ENCODE measurements around the gene RSPH1.
"Not testable (repeated sequence)": the region's sequence is repeated elsewhere in the genome, so short reads cannot be mapped to it uniquely, and the experiment has no call there.

The RSPH1 gene

DNA sequence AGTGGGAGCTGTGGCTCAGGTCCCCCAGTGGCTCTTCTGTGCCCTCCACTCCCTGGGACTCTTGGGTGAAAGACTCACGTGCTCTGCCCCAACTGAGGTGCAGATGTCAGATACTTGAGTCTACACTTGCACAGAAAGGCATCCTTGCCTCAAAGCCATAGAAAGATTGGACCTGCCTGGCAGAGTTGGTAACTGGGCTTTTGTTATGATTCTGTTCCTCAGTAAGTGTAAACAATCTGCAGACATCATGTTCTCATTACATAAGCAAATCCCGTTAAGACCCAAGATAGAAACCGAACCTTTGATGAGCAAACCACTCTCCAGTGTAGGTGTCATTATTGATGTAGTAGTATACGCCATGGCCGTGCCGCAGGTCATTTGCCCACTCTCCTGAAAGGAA lies 10.0 kb downstream of the RSPH1 start:
- DNase-seq (ENCODE audit: low read depth) = no peak

GRCh38 chr21:42484966-42485365 lies 11.1 kb downstream of the RSPH1 start:
- DNase-seq (ENCODE audit: low read depth) = no peak

- DNase-seq (ENCODE audit: low read depth) = no peak
Measured at GRCh38 chr21:42481169-42481568, 14.9 kb downstream of the RSPH1 start.

- DNase-seq (ENCODE audit: low read depth) = no peak
Measured at GRCh38 chr21:42480736-42481135, 15.3 kb downstream of the RSPH1 start.

DNA sequence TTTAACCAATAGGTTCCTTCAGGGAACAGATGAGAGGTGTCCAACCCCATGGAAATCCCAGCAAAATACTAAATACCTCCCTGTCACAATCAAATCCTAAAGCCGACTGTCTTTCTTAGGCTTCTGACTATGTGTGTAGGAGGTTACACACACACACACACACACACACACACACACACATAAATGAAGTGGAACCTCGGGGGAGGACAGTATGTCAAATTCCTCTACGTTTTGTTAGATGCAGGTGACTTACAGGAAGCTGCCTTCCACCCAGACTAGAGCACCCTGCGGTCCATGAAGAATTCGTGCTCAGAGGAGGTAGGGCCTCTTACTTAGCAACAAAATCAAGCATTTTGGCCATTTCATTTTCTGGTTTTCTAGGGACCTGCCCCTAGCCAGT lies 16.4 kb downstream of the RSPH1 start:
- no peak for DNase-seq (ENCODE audit: low read depth)

DNA sequence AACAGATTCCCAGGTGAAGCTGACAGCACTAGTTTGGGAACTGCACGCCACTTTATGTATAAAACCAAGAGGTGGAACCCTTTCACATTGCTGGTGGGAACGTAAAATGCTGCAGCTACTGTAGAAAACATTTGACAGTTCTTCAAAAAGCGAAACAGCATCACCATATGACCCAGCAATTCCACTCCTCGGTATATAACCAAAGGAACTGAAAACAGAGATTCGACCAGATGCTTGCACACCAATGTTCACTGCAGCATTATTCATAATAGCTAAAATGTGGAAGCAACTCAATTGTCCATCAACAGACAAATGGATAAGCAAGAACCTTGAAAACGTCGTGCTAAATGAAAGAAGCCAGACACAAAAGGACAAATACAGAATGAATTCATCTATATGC lies 17.5 kb downstream of the RSPH1 start:
- DNase-seq (ENCODE audit: low read depth) = no peak

DNA sequence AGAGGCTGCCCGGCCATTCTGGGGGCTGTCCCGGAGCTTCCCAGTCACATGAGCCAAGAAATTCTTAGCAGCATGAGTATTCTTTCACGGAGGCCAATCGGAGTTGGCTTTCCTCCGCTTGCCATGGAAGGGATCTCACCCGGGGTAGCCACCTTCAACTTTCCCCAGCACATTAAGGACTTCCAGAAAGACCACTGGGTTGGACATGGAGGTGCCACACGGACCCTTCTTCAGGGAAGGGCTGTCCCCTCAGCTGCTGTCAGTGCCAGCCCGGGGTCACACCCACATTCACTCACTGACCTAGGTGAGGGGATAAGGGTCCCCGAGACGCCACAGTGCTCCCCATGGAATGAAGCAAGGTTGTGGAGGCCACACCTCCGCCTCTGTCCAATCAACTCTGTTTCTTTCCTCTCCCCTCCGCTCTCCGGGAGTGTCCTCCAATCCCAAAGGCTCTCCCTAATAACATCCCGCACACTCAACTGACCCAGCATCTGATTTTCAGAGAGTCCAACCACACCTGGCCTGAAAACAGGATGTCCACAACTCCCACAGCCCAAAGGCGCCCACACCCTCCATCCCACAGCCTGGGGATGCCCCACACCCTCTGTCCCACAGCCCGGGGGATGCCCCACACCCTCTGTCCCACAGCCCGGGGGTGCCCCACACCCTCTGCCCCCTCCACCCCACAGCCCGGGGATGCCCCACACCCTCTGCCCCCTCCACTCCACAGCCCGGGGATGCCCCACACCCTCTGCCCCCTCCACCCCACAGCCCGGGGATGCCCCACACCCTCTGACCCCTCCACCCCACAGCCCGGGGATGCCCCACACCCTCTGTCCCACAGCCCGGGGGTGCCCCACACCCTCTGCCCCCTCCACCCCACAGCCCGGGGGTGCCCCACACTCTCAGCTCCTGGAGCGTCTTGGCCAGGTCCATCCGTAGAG lies 19.4 kb downstream of the RSPH1 start:
- DNase-seq (ENCODE audit: low read depth) = no peak

DNA sequence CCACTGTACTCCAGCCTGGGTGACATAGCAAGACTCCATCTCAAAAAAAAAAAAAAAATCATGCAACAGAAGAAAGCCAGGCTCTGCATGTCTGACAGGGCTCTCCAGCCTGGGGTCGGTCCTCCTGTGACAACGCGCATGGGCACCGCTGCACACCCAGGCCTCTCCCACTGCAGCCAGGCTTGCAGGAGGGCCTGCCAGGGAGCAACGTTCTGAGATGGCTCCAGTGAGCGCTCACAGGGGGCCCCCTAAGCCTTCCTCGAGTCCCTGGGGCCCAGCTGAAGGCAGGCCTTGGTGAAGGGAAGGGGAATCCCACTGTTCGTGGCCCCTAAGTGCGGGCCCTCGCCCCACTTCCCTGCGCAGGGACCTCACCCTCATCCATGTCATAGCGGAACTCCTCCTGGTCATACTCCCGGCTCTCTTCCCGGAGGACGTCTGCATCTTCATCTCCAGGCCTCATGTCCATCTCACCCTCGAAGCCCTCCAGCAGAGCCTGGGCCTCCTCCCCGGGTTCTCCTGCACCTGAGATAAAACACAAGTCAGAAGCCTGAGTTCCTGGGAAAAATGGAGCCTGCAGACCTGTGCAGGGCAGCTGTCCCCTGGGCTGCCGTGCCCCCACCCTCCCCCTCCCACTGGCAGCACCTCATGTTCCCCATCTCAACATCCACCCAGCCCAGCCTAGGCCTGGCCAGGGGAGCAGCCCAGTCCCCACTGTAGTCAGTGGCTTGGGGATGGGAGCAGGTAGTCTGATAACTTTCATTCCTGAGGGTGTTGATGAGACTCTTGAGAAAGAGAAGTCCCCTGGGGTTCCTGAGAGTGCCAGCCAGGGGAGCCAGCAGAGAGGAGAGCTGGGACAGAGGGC lies 20.3 kb downstream of the RSPH1 start:
- DNase-seq (ENCODE audit: low read depth) = no peak

GRCh38 chr21:42475036-42475435 lies 21.0 kb downstream of the RSPH1 start:
- no peak for DNase-seq (ENCODE audit: low read depth)

DNA sequence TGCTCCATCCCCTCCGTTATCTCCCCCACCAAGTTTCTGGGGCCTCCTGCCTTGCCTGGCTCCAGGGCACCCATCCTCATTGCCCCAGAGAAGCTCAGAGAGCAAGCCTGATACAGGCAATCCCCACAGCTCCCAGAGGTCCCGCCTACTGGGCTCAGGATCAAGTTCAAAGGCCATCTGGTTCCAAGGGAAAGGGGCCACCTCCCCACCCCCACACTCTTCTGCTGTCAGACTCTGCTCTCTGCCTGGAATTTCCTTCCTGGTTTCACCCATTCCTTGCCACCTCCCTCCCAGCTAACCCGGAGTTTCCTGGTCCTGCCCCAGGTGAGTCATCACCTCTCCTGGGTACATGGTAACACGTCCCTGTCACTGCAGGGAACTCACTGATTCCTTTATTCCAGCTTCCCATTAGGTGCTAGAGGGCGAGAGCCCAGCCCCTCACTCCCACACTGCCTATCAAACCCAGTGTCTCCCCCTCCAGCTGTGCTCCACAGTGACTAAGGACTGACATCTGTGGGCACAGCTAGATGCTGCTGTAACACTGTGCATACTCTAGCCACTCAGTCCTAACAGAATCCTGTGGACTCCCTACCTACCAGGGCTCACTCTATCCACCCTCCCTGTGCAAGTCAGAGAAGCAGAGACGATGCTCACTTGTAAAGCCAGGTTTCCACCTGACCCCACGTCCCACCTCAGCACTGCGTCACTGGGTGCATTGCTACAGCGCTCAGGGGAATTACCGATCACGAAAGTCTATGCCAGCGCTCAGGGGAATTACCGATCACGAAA lies 21.8 kb downstream of the RSPH1 start:
- peak; percentile 43 for DNase-seq (ENCODE audit: low read depth)

GRCh38 chr21:42473498-42474042 lies 22.5 kb downstream of the RSPH1 start:
- DNase-seq (ENCODE audit: low read depth) = no peak

DNA sequence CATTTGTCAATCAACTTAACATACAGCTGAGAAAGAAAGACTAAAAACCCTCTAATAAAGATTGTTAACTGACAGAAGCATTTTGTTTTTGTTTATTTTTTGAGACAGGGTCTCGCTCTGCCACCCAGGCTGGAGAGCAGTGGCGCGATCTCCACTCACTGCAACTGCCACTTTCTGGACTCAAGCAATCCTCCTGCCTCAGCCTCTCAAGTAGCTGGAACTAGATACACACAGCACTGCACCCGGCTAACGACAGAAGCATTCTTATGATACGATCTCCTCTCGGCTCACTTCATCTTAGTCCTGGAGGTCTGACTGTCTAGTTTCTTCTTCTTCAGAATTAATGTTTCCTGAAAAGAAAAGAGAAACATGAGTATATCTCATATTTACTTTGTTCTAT lies 23.5 kb downstream of the RSPH1 start:
- DNase-seq (ENCODE audit: low read depth) = no peak

GRCh38 chr21:42471716-42472330 lies 24.2 kb downstream of the RSPH1 start:
- DNase-seq (ENCODE audit: low read depth) = no peak

DNA sequence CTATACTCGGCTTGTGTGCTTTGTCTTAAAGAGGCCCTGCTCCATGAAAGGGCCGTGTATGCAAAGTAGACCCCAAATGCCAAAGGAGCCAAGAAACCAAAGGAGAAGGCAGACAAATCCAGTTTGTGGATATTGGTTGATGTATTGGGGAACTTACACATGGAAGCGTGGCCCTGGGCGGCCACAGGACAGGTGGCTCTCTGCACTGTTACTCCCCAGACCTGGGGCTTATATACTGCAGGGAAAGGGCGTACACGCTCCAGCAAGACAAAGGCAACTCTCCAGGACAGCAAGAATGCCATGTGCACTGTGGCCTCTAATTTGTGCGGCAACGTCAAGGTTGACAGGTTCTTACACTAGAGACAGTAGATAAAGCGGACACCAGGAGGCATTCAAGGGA lies 24.8 kb downstream of the RSPH1 start:
- DNase-seq (ENCODE audit: low read depth) = no peak

- not testable (repeated sequence) for DNase-seq (ENCODE audit: low read depth)
Measured at GRCh38 chr21:42469726-42470125, 26.3 kb downstream of the RSPH1 start.

DNA sequence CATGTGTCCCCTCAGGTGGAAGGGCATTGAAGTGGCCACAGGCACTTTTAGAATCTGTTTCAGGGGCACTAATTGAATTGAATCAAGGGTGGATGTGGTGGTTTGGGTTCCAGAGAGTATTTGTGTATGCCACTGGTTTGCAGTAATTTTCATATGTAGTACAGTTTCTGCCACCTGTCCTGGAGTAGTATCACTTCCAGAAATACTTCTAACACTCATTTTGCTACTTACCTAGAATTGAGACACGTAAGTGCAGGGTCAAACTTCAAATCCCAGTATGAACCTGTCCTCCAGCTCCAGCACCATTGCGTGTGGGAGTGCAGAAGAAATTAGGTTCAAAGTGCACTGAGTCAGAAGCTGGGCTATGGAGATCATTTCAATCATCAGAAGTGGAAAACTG lies 26.8 kb downstream of the RSPH1 start:
- no peak for DNase-seq (ENCODE audit: low read depth)

DNA sequence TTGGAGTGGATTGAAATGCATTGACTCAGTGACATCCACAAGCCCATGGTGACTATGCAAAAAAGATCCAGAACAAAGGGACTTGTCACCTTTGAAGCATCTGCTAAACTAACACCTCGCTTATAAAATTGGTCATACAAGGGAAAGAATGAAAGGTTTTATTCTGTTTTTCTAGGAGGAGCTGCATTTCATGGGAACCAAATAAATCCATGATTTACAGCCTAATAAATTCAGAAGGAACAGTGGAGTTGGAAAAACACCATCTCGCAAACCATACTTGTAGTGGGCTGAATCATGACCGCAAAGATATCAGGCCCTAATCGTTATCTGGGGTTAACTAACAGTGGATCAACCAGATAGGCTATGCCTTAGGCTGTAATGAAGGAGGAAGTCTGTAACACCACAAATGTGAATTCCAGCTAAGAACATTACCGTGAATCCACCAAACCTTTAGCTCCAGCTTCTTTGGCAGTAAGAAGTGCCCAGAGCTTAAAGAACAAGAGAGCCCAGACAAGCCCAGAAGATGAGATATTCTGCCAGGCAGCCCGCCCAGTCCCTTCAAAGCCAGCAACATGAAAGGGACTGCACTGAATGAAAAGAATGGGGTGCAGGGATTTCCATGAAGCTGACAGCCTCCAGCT lies 27.4 kb downstream of the RSPH1 start:
- DNase-seq (ENCODE audit: low read depth) = no peak

- DNase-seq (ENCODE audit: low read depth) = peak; percentile 17
Measured at GRCh38 chr21:42467140-42467983, 28.7 kb downstream of the RSPH1 start.

GRCh38 chr21:42466700-42467099 lies 29.3 kb downstream of the RSPH1 start:
- DNase-seq (ENCODE audit: low read depth) = no peak

GRCh38 chr21:42465803-42466127 lies 30.3 kb downstream of the RSPH1 start:
- no peak for DNase-seq (ENCODE audit: low read depth)
